Measurements from ENCODE around the gene IL2RG. TPM values are rescaled to one million over a fixed set of nuclear protein-coding genes. Genes with fewer than 3 reads are reported as not detected.

The IL2RG gene
- total RNA-seq, 4 donors from 2014 or later: 4.6 to 12.2 (median 5.5) TPM

DNA sequence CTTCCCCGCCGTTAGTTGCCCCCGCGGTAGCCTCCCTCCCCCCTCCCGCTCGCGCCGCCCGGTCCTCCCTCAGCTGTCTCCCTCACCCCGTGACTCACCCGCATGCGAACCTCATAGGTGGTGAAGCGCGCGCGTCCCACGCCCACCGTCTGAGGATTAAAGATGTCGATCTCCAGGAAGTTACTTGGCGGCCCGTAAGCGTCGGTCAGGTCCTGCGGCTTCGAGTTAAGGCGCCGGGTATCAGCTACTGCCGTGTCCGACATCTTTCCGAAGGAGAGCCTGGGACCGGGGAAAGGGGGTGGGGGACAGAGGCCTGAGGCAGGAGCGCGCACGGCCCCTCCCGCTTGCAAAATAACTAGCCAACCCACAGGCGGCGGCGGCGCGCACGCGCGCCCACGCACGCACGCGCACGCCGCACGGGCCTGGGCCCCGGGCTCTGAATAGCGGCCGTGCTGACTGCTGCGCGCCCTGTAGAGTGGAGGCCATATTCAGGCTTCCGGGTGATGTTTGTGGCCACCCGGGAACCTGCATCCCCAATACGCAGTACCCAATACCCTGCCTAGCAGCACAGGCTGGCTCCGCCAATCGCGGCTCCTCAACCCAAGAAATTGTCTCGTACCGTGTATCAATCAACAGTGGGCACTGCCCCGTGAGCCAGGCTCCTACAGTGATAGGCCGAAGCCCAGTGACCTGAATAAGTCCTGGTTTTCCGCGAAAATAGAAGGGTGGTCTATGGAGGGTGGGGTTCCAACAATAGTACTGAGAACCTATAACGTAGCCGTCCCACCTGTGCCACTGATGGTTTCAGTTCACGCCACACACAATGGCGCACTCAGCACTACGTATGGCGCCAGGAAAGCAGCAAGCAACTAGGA, 43.1 kb downstream of the IL2RG start, which contains the start of gene SNX12:
Gene SNX12 (minus strand): TSS at position 291 of the 875 bp plus-strand sequence. CDS start 28 bp downstream, at position 263.
- WGBS, 2 donors: 1 to 37% methylated on average over 25 to 44 of the region's 73 CpGs

DNA sequence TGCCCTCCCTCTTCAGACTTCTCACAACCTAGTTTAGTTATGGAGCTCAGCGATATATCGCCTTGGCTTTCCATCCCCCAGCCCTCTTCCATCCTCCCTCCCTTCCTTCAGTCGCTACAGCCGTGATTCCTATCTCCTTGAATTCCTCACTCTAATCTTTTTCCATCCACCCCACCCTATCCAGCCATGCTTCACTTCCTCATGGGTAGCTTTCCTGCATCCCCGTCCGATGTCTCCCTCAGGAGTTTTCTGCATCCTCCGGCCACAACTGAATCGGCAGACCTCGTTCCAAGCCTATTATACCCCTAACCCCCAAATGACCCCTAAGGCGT, 43.7 kb downstream of the IL2RG start:
- Histone ChIP-seq H3K36me3 (no peaks in the 10 kb centered on the region), H3K9me3 (no peaks in the 10 kb centered on the region), H3K27me3 (no peaks in the 10 kb centered on the region), H3K4me3 (peak overlapping the region; percentile 45 to 67 (median 55)), H3K4me1 (peaks cover 0 to 9% (median 0%) of the 10 kb centered on the region in 4 donors), H3K27ac (peak overlapping the region; percentile 74 to 92 (median 87))
- 2 to 42% methylated on average over 9 to 10 of the region's 10 CpGs for WGBS, 2 donors
- DNase-seq (ENCODE audit: low spot score in 2 of 2): no peak
- TF ChIP-seq POLR2A (IDR thresholded peaks at IDR 0.05) (no peak), EP300 (IDR thresholded peaks at IDR 0.05) (no peak)
- TF ChIP-seq, protein P1, sequence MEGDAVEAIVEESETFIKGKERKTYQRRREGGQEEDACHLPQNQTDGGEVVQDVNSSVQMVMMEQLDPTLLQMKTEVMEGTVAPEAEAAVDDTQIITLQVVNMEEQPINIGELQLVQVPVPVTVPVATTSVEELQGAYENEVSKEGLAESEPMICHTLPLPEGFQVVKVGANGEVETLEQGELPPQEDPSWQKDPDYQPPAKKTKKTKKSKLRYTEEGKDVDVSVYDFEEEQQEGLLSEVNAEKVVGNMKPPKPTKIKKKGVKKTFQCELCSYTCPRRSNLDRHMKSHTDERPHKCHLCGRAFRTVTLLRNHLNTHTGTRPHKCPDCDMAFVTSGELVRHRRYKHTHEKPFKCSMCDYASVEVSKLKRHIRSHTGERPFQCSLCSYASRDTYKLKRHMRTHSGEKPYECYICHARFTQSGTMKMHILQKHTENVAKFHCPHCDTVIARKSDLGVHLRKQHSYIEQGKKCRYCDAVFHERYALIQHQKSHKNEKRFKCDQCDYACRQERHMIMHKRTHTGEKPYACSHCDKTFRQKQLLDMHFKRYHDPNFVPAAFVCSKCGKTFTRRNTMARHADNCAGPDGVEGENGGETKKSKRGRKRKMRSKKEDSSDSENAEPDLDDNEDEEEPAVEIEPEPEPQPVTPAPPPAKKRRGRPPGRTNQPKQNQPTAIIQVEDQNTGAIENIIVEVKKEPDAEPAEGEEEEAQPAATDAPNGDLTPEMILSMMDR (IDR thresholded peaks at IDR 0.05): no peak

More for the DNA sequence above, 43.1 kb downstream of the IL2RG start, which contains the start of gene SNX12:
- peak within 1 kb of the TSS; percentile 74 to 92 (median 87) for H3K27ac ChIP-seq
- peak in 1 of 2 donors; percentile 65 for TF ChIP-seq POLR2A (IDR thresholded peaks at IDR 0.05)
- TF ChIP-seq EP300 (IDR thresholded peaks at IDR 0.05): peak in 1 of 2 donors; percentile 83
- TF ChIP-seq, protein P1 (IDR thresholded peaks at IDR 0.05): peak in 2 of 5 experiments; percentile 95 to 97
- H3K9me3 ChIP-seq: no peaks in the 10 kb centered on the region
- H3K36me3 ChIP-seq: no peaks in the 10 kb centered on the region
- no peaks in the 10 kb centered on the region for H3K27me3 ChIP-seq
- peak within 1 kb of the TSS; percentile 45 to 67 (median 55) for H3K4me3 ChIP-seq
- H3K4me1 ChIP-seq: peaks cover 0 to 9% (median 0%) of the 10 kb centered on the region in 4 donors
- peak; percentile 78 to 87 for DNase-seq (ENCODE audit: low spot score in 2 of 2)

DNA sequence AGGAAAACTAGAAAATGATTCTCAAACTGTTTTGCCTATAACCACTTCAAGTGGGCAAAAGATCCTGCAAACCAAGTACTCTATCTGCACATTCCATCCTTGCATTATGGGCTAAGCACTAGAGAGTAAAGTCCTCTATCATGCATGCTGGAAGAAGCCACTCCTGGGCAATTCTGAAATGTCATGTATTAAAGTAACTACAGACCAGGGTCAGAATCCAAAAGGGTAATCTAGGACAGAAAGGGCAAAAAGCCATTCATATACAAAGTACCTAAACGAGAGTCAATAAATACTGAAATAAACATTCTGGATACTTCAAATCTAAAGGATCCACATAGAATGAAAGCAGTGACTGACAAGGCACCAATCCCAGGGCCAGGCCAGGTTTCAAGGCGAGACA, 44.3 kb downstream of the IL2RG start:
- peaks cover 0 to 9% (median 0%) of the 10 kb centered on the region in 4 donors for H3K4me1 ChIP-seq
- TF ChIP-seq, protein P1 (IDR thresholded peaks at IDR 0.05): no peak
- no peak for TF ChIP-seq POLR2A (IDR thresholded peaks at IDR 0.05)
- TF ChIP-seq EP300 (IDR thresholded peaks at IDR 0.05): no peak
- peak overlapping the region; percentile 45 to 67 (median 55) for H3K4me3 ChIP-seq
- DNase-seq (ENCODE audit: low spot score in 2 of 2): no peak
- no peaks in the 10 kb centered on the region for H3K36me3 ChIP-seq
- no peaks in the 10 kb centered on the region for H3K27me3 ChIP-seq
- 8 to 25% methylated on average over 2 of the region's 2 CpGs for WGBS, 2 donors
- no peaks in the 10 kb centered on the region for H3K9me3 ChIP-seq
- peak overlapping the region in 3 of 4 donors; percentile 85 to 92 (median 89) for H3K27ac ChIP-seq

DNA sequence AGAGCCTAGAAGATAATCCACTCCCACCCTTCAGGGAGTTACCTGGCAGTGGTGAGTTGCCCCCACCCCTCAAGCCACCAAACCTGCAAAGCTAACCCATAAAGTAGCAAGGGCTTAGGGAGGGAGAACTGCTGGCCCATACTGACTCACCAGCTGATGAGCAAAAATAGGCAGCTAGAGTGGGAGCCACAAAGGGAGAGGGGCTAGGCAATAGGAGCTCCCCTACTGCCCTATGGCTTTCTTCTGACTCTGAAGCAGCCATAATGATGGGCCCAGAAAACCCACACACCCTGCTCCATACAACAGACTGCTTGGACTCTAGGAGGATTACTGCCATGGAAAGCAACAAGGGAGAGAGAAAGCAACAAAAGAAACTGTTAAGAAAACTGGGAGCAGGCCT, 51.2 kb downstream of the IL2RG start:
- TF ChIP-seq EP300 (IDR thresholded peaks at IDR 0.05) (no peak), POLR2A (IDR thresholded peaks at IDR 0.05) (no peak)
- TF ChIP-seq, protein P1 (IDR thresholded peaks at IDR 0.05): no peak
- Histone ChIP-seq H3K27ac (no peak overlapping the region), H3K9me3 (no peaks in the 10 kb centered on the region), H3K36me3 (peaks cover 0 to 24% (median 0%) of the 10 kb centered on the region in 3 donors), H3K27me3 (peaks cover 0 to 8% of the 10 kb centered on the region in 2 donors), H3K4me3 (no peak overlapping the region), H3K4me1 (peaks cover 0 to 6% (median 3%) of the 10 kb centered on the region in 4 donors)
- DNase-seq (ENCODE audit: low spot score in 2 of 2): no peak
